Neural progenitor cell (in vitro differentiated cells): Measurements from ENCODE around the gene AP5S1. TPM values are rescaled to one million over a fixed set of nuclear protein-coding genes. Genes with fewer than 3 reads are reported as not detected.
A peak's percentile ranks its signal among the peaks of the same experiment; 100 is the strongest.

ENCODE experiments used
- DNase-seq: peaks from one replicate; pipeline ENCODE4 v3.0.0-alpha.2; 2016; ENCODE audit warnings: low spot score
- H2AFZ ChIP-seq: fragments of 200-600 bp; sonication (generic); replicated peaks from 2 replicates; pipeline ENCODE4 v1.6.1; 2016; ENCODE audit warnings: antibody characterized with exemption
- H3F3A ChIP-seq: fragments of 200-600 bp; sonication (generic); 2 replicates; pipeline ENCODE4 v1.6.1; 2016; ENCODE audit warnings: antibody characterized with exemption, low read depth
- H3K27ac ChIP-seq: fragments of 200-600 bp; sonication (generic); 2 replicates; pipeline ENCODE4 v1.5.1; 2016; ENCODE audit warnings: mild to moderate bottlenecking
- H3K27me3 ChIP-seq: fragments of 200-600 bp; sonication (generic); 2 replicates; pipeline ENCODE4 v1.6.1; 2016; ENCODE audit warnings: mild to moderate bottlenecking, moderate library complexity
- H3K36me3 ChIP-seq: fragments of 200-600 bp; sonication (generic); 2 replicates; pipeline ENCODE4 v1.5.1; 2016
- H3K4me1 ChIP-seq: fragments of 200-600 bp; sonication (generic); 2 replicates; pipeline ENCODE4 v1.6.1; 2016; ENCODE audit warnings: mixed run types
- H3K4me2 ChIP-seq: fragments of 200-600 bp; sonication (generic); 2 replicates; pipeline ENCODE4 v1.6.1; 2016
- H3K4me3 ChIP-seq: fragments of 200-600 bp; sonication (generic); 2 replicates; pipeline ENCODE4 v1.5.1; 2016
- H3K79me2 ChIP-seq: fragments of 200-600 bp; sonication (generic); 2 replicates; pipeline ENCODE4 v1.6.1; 2016; ENCODE audit warnings: low read depth
- H3K9ac ChIP-seq: fragments of 200-600 bp; sonication (generic); 2 replicates; pipeline ENCODE4 v1.6.1; 2016
- H3K9me3 ChIP-seq: fragments of 200-600 bp; sonication (generic); 2 replicates; pipeline ENCODE4 v1.5.1; 2016; ENCODE audit warnings: low read depth
- H4K20me1 ChIP-seq: fragments of 200-600 bp; sonication (generic); 2 replicates; pipeline ENCODE4 v1.6.1; 2016; ENCODE audit warnings: low read depth
- H3K27ac Mint-ChIP-seq: 3 replicates; pipeline ENCODE4 v1.8.0; 2021; ENCODE audit warnings: mixed read lengths
- H3K27me3 Mint-ChIP-seq: 2 replicates; pipeline ENCODE4 v1.8.0; 2022; ENCODE audit warnings: low read depth, mild to moderate bottlenecking, inconsistent platforms, moderate library complexity, mixed read lengths; ENCODE audit not compliant: insufficient read depth
- H3K36me3 Mint-ChIP-seq: 3 replicates; pipeline ENCODE4 v1.8.0; 2021; ENCODE audit warnings: mixed read lengths
- H3K4me1 Mint-ChIP-seq: 3 replicates; pipeline ENCODE4 v1.8.0; 2021; ENCODE audit warnings: mixed read lengths
- H3K4me3 Mint-ChIP-seq: 3 replicates; pipeline ENCODE4 v1.8.0; 2021; ENCODE audit warnings: mild to moderate bottlenecking, moderate library complexity, mixed read lengths
- H3K9me3 Mint-ChIP-seq: 3 replicates; pipeline ENCODE4 v1.8.0; 2020; ENCODE audit warnings: mixed read lengths
- CTCF ChIP-seq: fragments of 200-600 bp; sonication (generic); IDR thresholded peaks from 2 replicates; pipeline ENCODE4 v1.5.1; 2017; ENCODE audit warnings: antibody characterized with exemption, mild to moderate bottlenecking
- EZH2 ChIP-seq: fragments of 200-600 bp; sonication (generic); IDR thresholded peaks from 2 replicates; pipeline ENCODE4 v1.6.1; 2017; ENCODE audit warnings: antibody characterized with exemption, mild to moderate bottlenecking, moderate library complexity
- EZH2phosphoT487 ChIP-seq: fragments of 200-600 bp; sonication (generic); IDR thresholded peaks from 2 replicates; pipeline ENCODE4 v1.6.1; 2017; ENCODE audit warnings: antibody characterized with exemption
- total RNA-seq: library from RNA; depleted of rRNA; stranded (reverse); fragments of >200 nt; gene quantifications from 2 replicates; pipeline ENCODE4 v1.2.3, GENCODE V29; 2015; ENCODE audit warnings: low replicate concordance

The AP5S1 gene
- total RNA-seq, 1 donor from 2014 or later: 1.2 TPM

GRCh38 chr20:3798908-3799248 lies 21.5 kb upstream of the AP5S1 start:
- Mint-ChIP-seq H3K9me3 (no peaks in the 10 kb centered on the region), H3K4me1 (peaks cover 58% of the 10 kb centered on the region), H3K27ac (peak overlapping the region; percentile 79), H3K27me3 (peaks cover 19% of the 10 kb centered on the region), H3K36me3 (peaks cover 25% of the 10 kb centered on the region), H3K4me3 (peak overlapping the region; percentile 92)
- peaks cover 9% of the 10 kb centered on the region for H4K20me1 ChIP-seq
- peaks cover 30% of the 10 kb centered on the region for H3F3A ChIP-seq
- H3K79me2 ChIP-seq: no peaks in the 10 kb centered on the region
- H2AFZ ChIP-seq: no peak overlapping the region
- H3K9ac ChIP-seq: no peak overlapping the region
- peaks cover 28% of the 10 kb centered on the region for H3K4me1 ChIP-seq
- no peak overlapping the region for H3K4me3 ChIP-seq
- H3K36me3 ChIP-seq: no peaks in the 10 kb centered on the region
- TF ChIP-seq EZH2 (no peak), EZH2phosphoT487 (no peak), CTCF (no peak)
- no peak for DNase-seq
- no peak overlapping the region for H3K27ac ChIP-seq
- H3K9me3 ChIP-seq: no peaks in the 10 kb centered on the region
- peaks cover 22% of the 10 kb centered on the region for H3K27me3 ChIP-seq
- H3K4me2 ChIP-seq: peak overlapping the region; percentile 44

- peaks cover 14% of the 10 kb centered on the region for H3K27me3 Mint-ChIP-seq
- H3K36me3 ChIP-seq: no peaks in the 10 kb centered on the region
- peaks cover 11% of the 10 kb centered on the region for H3K27me3 ChIP-seq
- H3K36me3 Mint-ChIP-seq: peaks cover 36% of the 10 kb centered on the region
- no peak overlapping the region for H3K4me3 ChIP-seq
- no peak for DNase-seq
- H3K27ac ChIP-seq: no peak overlapping the region
- TF ChIP-seq CTCF (no peak), EZH2 (no peak), EZH2phosphoT487 (no peak)
- H3K9me3 Mint-ChIP-seq: no peaks in the 10 kb centered on the region
- H4K20me1 ChIP-seq: peaks cover 9% of the 10 kb centered on the region
- peak overlapping the region; percentile 94 for H3K27ac Mint-ChIP-seq
- peaks cover 30% of the 10 kb centered on the region for H3F3A ChIP-seq
- H3K9me3 ChIP-seq: no peaks in the 10 kb centered on the region
- no peaks in the 10 kb centered on the region for H3K79me2 ChIP-seq
- H3K4me3 Mint-ChIP-seq: peak overlapping the region; percentile 80
- H3K4me1 ChIP-seq: peaks cover 28% of the 10 kb centered on the region
- no peak overlapping the region for H3K9ac ChIP-seq
- peaks cover 57% of the 10 kb centered on the region for H3K4me1 Mint-ChIP-seq
- H3K4me2 ChIP-seq: peak overlapping the region; percentile 81
- H2AFZ ChIP-seq: no peak overlapping the region
Measured at GRCh38 chr20:3800256-3800877, 20.0 kb upstream of the AP5S1 start.

GRCh38 chr20:3800878-3801260 lies 19.5 kb upstream of the AP5S1 start:
- H4K20me1 ChIP-seq: peaks cover 9% of the 10 kb centered on the region
- Mint-ChIP-seq H3K36me3 (peaks cover 41% of the 10 kb centered on the region), H3K27me3 (peaks cover 14% of the 10 kb centered on the region), H3K9me3 (no peaks in the 10 kb centered on the region), H3K4me1 (peaks cover 58% of the 10 kb centered on the region), H3K4me3 (no peak overlapping the region), H3K27ac (peak overlapping the region; percentile 94)
- no peaks in the 10 kb centered on the region for H3K9me3 ChIP-seq
- no peak for DNase-seq
- H3K27me3 ChIP-seq: peaks cover 6% of the 10 kb centered on the region
- no peaks in the 10 kb centered on the region for H3K36me3 ChIP-seq
- H3K9ac ChIP-seq: no peak overlapping the region
- H3K4me3 ChIP-seq: no peak overlapping the region
- H3K4me2 ChIP-seq: no peak overlapping the region
- no peak overlapping the region for H2AFZ ChIP-seq
- H3F3A ChIP-seq: peaks cover 30% of the 10 kb centered on the region
- TF ChIP-seq EZH2: no peak
- no peak for TF ChIP-seq CTCF
- no peak for TF ChIP-seq EZH2phosphoT487
- H3K27ac ChIP-seq: no peak overlapping the region
- no peaks in the 10 kb centered on the region for H3K79me2 ChIP-seq
- peaks cover 28% of the 10 kb centered on the region for H3K4me1 ChIP-seq
